HG02970 (cell line): ENCODE results near the gene MAPKAPK2.

Experiments used
- ATAC-seq: cut with Tn5 transposase; IDR thresholded peaks from one replicate; pipeline ENCODE4 v1.9.1; 2021; ENCODE audit warnings: mild to moderate bottlenecking, moderate library complexity, moderate number of reproducible peaks; ENCODE audit not compliant: unreplicated experiment, low FRiP score

The MAPKAPK2 gene

DNA sequence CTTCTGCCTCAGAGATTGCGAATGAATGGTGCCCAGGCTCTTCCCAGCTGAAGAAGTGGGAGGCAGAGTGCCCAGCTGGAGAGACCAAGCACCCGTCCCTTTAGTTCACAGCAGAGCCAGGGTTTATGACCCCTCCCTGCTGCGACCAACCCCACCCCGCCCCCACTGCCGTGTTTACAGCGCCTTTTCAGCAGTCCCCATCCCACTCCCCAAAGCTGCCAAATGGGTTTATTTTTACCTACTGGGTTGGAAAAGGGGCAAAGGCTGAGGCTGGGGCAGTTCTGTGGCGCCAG is 25.8 kb upstream of the MAPKAPK2 start:
- no peak for ATAC-seq

DNA sequence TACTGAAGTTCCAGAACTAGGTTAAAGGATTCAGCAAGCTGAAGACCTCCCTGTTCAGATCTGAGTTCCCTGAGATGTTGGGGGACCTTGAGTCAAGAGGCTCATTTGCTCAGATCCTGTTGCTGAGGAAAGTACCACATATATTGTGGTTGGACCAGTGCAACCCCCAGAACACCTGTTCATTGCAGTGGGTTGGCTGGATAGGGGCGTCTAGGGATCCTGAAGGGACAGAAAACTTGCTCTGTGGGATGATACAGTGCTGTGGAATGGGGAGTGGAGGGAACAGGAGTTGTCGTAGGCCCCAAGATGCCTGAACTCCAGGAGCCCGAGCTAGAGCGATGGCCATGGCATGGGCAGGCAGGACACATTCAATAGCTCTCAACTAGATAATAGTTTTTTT is 24.6 kb upstream of the MAPKAPK2 start:
- no peak for ATAC-seq

DNA sequence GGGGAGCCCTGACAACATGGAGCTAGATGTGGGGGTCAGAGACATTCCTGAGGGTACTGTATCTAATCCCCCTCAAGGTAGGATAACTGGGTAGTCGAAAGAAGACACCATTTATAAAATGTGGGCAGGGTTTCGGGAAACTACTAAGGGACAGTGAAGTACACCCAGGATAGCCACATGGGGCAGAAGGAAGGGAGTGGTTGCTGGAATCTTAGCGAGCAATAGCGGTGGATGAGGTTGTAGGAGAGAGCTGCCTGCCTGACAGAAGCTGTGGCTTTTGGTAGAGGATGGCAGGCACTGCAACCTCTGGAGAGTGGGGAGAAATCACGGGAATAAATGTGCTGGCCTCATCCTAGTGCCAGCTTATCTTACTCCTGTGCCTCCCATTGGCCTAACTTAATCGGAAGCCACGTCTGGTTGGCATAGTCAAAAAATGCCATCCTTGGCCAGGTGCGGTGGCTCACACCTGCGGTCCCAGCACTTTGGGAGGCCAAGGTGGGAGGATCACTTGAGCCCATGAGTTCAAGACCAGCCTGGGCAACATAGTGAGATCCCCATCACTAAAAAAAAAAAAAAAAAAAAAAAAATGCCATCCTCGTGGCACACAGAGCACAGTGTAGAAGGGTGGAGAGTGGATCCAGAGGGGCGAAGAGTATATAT is 23.4 kb upstream of the MAPKAPK2 start:
- no peak for ATAC-seq

DNA sequence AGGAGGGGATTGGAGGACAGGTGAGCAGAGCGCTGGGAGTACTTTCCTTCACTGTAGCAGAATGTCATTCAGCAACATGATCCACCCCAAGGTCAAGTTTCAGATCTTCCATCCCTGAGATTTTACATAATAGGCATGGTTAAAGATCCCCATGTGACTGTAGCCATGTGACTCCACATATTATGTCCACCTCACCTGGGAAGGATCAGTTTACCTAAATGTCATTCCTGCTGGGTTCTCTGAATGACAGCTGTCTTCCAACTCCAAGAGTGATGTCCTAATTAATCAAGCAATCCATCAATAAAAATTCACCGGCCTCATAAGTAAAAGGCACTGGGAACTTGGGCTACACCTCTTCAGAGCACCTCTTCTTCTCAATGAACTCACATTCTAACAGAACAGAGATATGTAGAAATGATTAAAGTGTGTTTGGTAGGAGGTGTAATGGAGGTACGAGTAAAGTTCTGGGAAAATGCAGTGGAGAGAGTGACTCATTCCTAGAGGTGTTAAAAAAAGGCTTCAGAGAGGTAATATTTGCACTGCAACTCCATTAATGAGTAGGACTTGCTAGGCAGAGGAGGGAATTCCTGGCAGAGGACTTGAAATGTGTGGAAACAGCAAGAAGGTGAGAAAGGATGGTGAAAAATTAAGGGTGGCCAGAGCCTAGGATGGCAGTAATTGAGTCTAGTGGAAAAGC is 22.2 kb upstream of the MAPKAPK2 start:
- ATAC-seq = no peak

DNA sequence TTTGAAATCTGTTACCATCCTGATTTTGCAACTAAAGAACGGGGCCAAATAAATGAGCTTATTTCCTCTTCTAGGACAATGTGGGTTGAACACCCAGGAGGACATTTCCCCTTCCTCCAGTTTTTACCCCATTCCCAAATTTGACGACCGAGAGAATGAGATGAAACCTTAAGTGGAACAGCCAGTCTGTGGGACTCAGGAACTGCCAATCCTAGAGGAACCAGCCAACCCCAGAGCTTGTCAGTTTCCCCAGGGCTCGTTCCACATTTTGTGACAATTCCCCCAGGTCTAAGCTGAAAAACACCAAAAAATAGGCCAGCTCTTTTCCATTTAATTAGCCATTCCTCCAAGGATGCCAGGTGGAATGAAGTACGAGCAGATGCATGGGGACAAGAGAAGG is 21.3 kb upstream of the MAPKAPK2 start:
- ATAC-seq = no peak

DNA sequence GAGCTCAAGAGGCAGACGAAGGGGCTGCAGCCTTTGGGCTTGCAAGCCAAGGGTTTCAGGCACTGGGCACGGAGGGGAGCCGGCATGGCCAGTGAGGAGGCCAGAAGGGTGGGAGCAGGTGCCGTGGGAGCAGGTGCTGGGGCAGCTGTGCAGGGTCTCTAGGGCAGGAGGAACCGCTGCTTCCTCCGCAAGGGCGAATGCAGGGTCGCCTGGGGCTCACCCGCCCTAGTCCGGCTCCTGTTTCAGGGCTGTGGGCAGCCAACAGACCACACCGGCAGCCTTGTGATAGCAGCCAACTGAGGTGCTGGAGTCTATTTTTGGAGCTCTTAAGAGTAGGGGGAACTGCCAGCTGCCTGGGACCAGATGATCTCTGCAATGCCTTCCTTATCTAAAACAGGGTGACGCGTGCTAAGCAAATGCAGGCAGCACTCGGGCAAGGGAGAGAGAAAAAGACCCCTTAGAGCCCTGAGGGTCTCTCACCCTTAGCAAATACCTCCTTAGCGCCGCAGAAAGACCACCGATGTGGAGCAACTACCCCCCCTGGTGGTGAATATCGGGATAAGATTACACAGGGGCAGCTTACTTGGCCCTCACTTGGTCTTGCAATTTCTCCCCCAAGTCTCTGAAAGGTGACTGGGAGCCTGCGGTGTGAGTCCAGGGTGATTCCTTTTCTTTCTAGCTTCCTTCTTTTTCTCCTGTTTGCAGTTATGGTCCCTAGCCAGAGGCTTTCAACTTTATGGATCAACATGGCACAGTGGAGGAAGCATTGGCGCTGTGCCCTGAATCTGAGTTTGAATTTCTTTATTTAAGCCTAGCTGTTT is 20.7 kb upstream of the MAPKAPK2 start:
- ATAC-seq = peak; percentile 60

DNA sequence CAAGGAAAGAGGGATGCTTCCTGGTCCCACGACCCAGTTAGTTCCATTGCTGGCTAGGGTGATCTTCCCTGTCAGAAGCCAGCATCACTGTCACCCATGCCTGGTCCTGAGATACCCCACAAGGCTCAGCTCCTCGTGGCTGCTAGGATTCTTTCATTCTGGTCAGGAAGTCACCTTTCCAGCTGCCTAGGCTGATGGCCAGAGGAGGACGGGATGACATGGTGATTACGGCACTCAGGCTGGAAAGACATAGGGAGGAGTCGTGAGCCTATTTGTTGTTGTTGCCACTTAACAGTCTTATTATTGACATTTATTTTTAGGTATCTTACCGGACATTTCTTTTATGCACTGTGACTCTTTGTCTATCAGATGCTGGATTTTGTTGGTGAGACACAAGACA is 20.0 kb upstream of the MAPKAPK2 start:
- no peak for ATAC-seq

DNA sequence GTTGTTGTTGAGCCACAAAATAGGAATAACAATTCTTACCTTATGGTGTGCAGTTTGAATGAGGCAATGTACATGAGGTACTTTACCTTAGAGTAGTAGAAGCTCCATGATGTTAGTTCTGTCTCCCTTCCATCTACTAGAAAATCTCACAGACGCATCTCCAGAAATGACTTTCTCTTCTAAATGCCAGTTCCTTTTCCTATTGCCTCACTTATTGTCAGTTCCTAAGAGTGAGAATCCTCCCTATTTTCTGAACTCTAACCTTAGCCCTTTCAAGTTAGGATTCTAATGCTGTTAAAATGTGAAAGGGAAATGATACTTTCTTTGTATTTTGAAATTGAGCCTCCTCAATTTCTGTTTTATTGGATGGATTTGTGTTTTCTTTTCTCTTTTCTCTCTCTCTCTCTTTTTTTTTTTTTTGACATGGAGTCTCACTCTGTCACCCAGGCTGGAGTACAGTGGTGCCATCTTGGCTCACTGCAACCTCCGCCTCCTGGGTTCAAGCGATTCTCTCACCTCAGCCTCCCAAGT is 18.6 kb upstream of the MAPKAPK2 start:
- ATAC-seq = no peak

DNA sequence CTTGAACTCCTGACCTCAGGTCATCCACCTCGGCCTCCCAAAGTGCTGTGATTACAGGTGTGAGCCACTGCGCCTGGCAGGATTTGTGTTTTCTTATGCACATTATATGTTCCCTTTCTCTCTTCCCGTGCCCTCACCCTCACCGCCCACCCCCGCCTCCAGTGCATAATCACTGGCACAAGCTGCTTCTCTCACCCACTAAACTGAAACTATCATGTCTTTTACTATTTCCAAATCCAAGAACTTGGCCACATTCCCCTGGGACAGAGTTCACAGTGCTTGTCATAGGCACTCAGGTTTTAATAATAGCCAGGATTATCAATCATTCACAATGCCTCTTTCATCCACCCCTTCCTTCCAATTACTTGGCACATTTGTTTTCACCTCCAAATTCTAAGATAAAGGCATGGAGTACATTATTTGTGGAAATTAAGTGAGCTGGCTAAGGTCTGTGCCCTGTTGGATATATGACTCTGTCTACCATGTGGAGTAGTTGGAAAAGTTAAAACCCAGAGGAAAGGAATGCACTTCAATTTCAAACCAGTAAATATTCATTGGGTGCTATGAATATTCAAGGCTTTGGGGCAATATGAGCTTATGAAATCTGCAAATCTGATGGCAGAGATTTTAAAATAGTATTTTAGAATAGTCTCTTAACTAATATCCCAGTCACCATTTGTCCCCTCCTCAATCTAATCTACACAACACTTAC is 17.6 kb upstream of the MAPKAPK2 start:
- ATAC-seq = no peak

DNA sequence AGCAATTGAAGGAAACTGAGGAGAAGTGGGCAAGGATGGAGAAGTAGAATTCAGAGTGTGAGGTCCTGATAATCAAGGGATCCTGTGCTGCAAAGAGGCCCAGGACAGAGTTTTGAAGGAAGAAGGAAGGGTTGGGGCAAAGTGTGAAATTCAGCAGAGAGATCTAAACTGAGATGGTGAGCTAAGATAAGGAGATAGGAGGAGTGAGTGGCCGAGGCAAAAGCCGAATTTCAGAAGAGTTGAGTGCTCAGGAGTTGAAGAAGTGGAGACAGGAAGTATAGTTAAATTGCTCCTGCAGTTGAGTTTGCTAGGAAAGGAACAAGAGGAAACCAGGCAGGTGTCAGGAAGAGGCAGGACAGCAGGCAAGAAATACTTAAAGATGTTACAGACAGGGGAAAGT is 16.4 kb upstream of the MAPKAPK2 start:
- ATAC-seq = no peak

DNA sequence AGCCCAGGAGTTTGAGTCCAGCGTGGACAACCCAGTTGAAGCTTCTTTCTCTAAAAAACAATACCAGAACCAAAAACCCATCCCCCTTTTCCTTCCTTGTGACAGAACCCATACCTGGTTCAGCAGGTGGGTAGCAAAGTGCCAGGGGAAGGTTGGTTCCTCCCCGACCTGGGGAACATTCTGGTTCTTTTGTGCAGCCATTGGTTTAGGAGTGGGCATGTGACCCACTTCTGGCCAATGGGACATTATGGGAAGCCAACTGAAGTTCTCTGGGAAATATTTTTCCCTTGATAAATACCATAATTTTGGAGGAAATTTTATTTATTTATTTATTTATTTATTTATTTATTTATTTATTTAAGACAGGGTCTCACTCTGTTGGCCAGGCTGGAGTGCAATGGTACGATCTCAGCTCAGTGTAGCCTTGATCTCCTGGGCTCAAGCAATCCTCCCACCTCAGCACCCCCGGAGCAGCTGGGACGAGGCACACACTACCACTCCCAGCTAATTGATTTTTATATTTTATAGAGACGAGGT is 15.8 kb upstream of the MAPKAPK2 start:
- ATAC-seq = no peak

DNA sequence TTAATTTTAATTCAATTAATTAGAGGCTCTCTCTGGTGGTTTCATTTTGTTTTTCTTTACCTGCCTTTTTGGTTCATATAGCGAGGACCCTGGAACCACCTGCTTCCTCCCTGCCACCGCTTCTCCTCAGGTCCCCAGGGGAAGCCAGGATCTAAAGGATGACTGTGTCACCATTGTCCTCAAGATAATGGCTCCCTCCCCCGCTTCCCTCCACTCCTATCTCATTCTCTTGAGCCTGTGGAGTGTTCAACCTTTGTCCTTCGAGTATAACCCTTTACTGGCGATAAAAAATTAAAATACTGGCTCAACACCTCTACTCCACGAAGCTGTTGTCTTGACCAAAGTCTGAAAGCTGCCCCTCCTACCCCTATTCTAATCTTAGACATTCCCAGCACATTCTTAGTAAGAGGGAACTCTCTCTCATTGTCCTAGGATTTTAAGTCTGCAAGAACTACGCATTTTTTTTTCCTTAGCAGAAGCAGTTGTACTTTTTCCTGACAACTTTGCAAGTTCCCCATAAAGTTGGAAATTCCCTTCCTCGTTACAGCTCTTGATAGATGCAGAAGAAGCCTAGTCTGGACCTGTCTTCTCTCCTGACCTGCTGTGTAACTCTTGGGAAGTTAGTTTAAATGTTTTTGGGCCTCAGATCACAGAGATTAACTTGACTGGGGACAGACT is 12.6 kb upstream of the MAPKAPK2 start:
- no peak for ATAC-seq

DNA sequence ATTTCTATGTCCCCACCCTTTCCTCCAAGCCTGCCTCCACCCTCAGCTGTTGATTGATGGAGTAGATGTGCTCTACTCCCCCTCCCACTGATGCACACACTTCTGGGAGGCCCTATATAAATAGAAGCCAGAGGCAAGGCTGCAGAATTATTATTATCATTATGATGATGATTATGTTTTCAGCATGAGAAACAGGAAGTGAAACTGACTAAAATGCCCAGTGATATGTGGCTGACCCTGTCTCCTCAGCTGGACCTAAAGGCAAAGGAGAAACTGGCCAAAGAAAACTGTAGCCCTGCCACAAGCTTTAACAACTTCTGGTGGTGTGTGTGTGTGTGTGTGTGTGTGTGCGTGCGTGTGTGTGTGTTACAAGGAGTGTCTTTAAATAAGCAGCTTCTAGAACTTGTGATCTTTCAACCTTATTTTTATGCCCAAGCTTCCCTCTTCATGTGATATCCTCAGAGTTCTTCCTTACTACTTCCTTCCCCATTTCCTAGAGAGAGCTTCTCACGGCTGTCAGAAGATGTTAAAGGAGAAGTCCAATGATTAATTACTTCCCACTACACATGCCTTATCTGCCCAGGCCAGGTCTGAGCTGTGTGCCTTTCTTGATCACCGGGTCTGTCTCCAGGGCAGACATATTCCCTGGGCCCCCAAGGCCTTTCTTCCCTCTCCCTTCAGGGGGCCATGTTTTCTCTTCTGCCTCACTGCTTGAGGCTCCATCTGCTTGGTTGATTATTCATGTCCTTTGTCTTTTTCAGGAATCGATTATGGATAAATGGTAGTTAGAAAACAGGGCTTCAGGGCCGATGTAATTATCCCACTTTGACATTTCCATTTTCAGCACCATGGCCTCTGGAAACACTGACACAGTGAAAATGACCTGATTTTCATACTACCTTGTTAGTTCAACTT is 11.6 kb upstream of the MAPKAPK2 start:
- ATAC-seq = no peak

DNA sequence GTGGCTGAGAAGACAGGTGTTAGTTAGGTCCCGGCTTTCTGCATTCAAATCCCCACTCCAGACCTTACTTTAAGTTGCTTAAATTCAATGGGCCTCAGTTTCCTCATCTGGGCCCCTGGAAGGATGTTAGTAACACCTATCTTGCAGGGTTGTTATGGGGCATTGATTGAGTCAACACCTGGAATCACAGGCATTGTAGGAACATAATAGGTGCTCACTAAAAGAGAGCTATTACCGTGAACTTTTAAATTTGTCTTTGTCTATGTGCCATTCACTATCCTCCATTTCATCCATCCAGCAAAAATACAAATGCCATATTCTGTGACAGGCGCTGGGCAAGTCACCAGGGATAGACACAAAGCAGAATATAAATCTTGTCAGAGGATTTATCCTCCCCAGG is 10.5 kb upstream of the MAPKAPK2 start:
- ATAC-seq = no peak

DNA sequence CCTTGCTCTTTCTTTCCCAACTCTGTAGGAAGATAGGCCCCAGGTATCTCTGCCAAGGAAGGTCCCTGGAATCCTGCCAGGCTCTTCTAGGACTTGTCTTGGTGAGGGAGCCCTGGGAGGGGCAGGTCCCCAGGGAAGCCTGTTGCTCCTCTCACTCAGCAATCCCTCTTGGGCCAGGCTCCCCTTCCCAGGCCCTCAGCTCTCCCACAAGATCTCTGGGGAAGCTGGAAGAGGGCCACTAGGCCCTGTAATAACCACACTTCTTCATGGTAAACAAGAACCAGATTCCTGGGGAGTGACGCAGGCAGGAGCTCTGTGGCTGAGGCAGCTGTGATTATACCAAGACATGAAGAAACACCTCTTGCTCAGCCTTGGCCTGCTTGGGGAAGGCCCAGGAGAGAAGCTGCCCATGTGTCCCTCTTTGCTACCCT is 9.9 kb upstream of the MAPKAPK2 start:
- ATAC-seq = no peak

DNA sequence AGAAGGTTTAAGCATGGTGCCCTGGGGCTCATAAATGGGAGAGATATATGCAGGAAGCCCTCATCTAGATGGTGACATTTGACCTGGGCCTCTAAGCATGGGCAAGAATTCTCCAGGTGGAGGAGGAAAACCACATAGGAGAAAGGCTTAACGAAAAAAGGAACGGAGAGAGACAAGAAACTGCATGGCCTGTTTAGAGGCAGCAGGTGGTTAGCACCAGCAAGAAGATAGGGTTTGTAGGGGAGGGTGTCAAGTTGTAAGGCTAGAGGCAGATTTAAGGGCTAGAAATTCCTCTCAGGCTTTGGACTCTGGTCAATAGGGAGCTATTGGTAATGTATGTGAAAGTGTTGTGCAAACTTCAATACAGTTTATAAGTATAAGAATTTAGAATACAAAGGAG is 8.2 kb upstream of the MAPKAPK2 start:
- ATAC-seq = no peak

DNA sequence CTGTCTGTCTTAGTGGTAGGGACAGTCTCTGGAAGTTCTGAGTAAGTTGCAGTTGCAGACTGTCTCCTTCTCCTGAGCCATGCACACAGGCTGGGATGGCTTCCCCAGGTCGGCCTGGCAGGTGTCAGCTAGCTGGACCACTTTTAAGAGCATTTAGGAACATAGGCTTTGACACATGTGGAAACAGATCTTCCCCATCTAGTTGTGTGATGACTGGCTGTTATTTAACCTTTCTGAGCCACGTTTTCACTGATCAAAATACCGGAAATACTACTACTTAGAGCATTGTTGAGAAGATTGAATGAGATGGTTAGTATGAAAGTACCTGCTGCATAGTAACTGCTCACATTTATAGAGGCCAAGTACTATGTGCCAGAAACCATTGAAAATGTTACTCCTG is 6.2 kb upstream of the MAPKAPK2 start:
- no peak for ATAC-seq

DNA sequence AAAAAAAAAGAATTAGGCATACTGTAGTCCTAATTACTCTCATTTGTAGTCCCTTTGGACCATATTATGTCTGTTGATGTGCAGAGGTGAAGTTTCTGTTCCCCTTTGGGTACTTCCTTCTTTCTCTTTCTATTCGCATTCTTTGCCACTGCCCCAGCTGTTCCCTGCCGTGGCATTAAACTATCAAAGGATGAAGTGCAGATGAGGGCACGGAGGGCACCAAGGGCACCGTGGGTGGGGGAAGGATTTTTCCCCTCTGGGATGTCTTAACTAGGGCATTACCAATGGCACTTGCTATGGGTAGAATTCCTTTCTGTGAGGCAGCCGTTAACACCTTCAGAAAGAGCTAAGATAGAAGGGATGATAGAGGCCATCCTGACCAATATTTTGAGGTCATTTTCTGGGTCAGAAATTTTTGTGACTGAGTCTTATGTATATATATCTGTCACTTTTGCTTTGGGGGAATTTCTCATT is 4.9 kb upstream of the MAPKAPK2 start:
- peak; percentile 78 for ATAC-seq

DNA sequence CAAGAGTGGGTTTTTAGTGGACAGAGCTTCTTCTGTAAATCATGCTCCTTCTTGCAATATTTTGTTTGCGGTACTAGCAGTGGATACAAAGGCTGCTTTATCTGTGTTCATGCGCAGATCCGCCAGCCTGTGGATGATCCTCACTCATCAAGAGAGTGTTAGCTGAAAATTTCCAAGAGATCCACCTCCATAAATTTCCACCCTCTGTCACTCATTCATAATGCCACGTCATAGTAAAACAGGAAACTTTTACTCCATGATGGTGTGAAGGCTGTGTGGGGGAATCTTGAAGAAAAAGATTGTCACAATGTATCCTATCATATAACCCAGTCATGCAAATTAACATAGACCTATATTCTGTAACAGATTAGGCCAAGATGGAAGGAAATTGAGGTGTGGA is 4.4 kb upstream of the MAPKAPK2 start:
- ATAC-seq = no peak
